Stimulated activated CD8-positive, alpha-beta memory T cell treated with anti-CD3 and anti-CD28 coated beads, Interleukin-15, amount 100 ng/mL, for 24 hours (primary cell): ENCODE results near the gene JAKMIP3.

Source experiments
- DNase-seq: peaks from one replicate; pipeline ENCODE4 v3.0.0-alpha.2; 2020; ENCODE audit warnings: low read depth

The JAKMIP3 gene

GRCh38 chr10:132043861-132044695, 21.7 kb upstream of the JAKMIP3 start:
- DNase-seq: no peak

DNA sequence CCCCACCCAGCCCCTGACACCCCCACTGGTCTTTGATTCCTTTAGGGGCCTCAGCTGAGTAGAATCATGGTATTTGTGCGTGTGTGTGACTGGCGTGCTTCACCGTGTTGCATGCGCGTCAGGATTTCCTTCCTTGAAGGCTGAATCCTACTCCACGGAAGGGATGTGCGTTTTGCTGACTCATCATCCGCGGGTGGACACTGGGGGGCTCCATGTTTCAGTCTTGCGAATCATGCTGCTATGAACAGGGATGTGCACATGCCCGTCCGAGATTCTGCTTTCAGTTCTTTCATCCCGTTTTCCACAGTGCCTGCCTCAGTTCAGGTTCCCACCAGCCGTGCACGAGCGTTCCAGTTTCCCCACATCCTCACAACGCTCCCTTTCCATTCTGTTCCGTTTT, 20.9 kb upstream of the JAKMIP3 start:
- DNase-seq: no peak

DNA sequence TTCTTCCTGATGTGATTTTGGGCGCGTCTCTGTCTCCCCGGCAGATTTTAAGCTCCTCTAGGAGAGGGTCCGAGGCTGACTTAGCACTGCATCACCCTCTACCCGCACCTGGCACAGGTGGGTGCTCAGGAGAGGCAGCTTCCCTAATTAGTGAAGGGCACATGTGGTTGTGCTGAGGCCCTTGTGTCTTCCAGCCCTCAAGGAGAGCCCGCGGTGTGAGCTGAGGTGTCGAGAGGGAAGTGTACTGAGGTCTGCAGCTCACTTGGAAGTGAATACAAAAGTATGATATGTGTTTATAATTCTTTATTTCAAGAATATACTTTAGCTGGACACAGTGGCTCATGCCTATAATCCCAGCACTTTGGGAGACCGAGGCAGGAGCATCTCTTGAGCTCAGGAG, 20.4 kb upstream of the JAKMIP3 start:
- no peak for DNase-seq

GRCh38 chr10:132047575-132048293, 18.0 kb upstream of the JAKMIP3 start:
- no peak for DNase-seq

- DNase-seq: no peak
These were observed 17.5 kb upstream of the JAKMIP3 start for GRCh38 chr10:132048294-132048667.

DNA sequence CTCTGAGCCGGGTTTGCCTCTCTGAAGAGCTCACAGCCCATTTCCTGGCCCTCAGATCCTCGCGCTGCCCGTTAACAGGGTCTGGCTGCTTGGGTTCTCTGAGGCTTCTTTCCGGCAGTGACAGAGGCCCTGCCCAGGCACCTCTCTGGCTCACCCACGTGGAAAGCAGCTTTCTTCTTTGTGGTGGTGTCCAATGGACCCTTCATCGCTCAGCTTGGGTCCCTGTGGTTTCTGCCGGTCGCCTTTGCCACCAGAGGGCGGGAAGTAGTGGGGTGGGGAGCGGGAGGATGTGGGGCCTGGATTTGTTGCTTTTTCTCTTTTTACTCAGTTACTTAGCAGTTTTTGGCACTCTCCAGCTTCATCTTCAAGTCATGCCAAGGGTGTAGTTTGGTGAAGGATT, 15.6 kb upstream of the JAKMIP3 start:
- no peak for DNase-seq

DNA sequence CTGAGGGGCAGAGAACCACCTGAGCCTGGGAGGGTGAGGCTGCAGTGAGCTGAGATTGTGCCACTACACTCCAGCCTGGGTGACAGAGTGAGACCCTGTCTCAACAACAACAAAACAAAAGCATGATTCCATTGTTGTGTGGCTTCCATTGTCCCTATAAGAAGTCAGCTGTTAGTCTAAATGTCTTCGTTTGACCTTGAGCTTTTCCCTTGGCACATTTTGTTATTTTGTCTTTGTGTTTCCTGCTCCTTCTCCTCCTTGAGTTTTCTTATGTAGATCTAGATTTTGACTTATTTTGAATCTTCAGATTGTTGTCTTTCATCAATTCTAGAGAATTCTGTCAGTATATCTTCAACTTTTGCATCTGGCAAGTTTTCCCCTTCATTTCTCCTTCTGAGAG, 13.6 kb upstream of the JAKMIP3 start:
- no peak for DNase-seq

- DNase-seq: no peak
These were observed 11.2 kb upstream of the JAKMIP3 start for GRCh38 chr10:132054564-132054963.

GRCh38 chr10:132055616-132056015, 10.1 kb upstream of the JAKMIP3 start:
- DNase-seq: no peak

DNA sequence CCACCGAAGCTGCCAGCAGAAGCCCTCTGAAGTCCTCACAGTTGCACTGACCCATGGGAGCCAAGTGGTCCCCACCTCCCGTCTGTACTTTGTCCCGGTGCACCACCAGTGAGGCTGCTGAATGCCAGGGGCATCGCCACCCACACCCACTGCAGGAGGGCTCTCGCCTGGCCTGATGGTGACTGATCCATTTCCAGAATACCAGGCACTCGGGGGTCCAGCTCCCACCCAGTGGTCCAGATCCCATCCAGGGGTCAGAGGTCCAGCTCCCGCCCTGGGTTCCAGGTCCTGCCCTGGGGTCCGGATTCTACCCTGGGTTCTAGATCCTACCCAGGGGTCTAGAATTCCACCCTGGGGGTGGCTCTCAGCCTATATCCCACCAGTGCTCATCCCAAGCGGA, 9.1 kb upstream of the JAKMIP3 start:
- DNase-seq: no peak

DNA sequence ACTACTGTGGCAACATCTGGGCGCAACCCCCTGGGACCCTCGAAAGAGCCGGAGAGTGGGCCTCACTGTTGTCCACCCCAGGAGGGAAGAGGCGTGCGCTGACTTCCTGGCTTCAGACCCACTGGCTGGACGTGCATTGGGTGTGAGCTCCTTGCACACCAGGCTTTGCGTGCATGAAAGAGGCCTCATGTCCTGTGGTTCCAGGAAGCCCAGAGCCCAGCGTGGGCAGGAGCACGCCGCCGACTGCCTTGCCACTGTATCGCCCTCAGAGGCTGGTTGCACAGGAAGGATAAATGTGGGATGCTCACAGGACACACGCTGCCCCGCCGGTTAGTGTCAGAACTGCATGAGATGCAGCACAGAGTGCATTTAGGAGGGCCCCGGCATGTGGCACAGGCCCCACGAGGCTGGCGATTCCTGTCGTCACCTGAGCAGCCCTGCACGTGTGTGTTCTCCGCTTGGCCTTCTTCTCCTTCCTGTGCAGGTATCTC, 8.5 kb upstream of the JAKMIP3 start:
- DNase-seq: no peak

GRCh38 chr10:132058111-132058745, 7.5 kb upstream of the JAKMIP3 start:
- no peak for DNase-seq

DNA sequence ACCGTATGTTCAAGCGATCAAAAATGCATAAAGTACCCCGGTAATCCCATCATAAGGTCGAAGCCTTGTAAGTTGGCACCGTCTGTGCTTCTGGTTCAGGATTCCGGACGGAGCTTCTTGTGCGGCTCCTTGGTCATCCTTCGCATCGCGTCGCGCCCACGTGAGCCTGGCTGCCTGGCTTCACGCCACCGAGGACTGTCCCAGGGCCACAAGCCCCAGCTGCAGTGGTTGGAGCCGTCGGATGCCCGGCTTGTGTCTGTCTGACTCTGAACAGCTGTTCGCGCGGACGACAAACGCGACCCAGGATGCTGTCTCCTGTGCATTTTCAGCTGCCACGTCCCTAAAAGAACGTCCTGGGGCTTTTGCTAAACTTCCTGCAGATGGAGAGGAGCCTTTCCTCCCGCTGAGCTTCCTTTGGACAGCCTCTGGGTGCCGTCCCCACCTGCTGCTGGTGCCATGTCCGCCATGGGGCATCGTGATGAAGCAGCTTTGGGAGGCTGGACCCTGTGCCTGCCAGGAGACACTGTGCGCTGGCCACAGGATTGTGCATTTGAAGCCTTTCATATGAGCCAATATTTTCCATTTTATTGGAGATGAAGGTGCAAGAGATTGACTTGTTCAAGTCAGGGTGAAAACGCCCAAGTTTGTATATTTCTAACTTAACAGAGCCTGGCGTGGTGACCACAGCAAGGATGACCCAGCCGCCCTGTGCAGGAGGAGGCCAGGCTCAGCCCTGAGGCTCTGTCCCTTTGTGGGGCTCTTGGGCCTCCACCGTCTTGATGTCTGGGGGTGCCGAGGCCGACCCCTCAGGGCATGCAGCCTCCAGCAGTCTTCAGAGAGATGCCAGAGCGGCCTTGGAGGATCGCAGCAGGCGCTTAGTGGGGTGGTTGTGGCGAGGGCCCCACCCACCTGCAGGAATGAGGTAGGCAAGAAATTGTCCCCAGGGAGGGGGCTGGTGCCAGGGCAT, 6.7 kb upstream of the JAKMIP3 start:
- no peak for DNase-seq

DNA sequence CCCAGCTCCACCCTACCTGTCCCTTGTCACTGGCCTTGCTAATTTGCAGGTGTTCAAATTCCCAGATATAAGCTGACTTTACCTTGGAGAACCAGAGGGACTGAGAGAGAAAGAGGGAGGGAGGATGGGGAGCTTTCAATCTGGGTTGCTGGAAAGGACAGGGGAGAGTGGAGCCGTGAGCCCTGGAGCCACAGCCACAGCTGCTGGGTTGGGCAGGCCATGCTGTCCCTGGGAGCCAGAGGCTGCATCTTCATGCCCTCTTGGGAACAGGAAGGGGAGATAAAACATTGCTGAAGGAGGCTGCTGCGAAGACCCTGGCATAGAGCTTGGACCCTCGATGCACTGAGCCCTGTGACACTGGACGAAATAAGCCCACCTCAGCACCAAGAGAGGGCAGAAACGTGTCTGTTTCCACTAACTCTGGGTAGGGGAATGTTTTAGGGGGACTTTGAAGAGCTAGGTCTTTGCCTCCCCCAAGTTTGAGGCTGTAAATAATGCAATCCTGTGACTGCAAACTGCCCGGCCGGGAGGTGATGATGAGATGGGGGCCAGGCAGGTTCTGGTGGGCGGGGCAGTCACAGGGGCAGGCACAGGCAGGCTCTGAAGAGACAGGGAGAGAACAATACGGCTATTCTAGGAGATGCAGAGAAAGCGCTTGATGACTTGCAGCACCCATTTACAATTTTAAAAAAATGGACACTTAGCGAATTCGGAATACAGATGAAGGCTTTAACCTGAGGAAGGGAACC, 5.8 kb upstream of the JAKMIP3 start:
- DNase-seq: no peak

GRCh38 chr10:132061030-132061429, 4.7 kb upstream of the JAKMIP3 start:
- no peak for DNase-seq

- no peak for DNase-seq
These were observed 4.3 kb upstream of the JAKMIP3 start for GRCh38 chr10:132061465-132061864.

GRCh38 chr10:132062116-132062515, 3.6 kb upstream of the JAKMIP3 start:
- DNase-seq: no peak

DNA sequence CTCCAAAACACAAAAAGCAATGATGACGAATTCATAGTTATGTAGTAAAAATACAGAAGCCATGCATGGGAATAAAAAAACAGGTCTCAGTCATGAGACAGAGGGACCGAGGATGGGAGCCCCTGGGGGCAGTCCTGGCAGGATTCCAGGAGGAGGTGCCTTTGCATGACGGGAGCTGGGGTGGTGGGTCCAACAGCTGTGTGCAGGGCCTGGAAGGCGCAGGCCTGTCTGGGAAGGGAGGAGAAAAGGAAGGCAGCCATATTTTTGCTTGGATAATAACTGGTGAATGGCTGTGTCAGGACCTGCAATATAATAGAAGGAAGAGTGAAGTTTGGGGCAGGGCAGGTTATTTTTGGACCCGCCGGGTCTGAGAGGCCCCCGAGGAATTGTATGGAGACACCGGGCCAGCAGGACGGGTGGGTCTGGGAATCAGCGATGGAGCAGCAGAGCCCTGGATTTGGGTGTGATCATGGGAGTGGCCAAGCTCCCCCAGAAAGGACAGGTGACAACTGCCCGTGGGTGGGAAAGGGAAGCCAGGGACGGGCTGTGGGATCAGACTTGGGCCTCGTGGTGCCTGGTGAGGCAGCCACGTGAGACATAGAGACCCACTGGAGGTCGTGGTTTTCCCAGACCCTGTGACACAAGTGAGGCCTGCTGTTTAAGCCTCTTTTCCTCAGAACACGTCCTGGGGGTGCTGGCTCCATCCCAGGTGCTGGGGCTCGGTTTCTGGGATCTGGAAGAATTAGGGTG, 2.9 kb upstream of the JAKMIP3 start:
- DNase-seq: no peak

DNA sequence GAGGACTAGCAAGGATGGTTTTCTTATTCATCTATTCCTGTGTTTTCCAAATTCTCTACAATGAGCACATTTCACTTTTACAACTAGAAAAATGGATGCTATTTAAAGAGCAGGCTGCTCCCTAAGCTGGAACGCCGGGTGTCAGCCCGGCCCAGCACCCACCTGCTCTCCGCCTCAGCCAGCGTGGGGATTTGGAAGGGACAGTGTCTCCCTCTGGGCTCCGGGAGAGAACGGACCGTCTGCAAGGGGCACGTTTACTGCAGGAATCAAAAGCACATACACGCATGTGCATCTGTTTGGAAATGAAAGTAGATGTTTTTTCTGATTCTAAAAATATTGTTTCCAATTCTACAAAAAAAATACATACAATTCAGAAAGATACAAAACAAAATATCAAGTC, 2.3 kb upstream of the JAKMIP3 start:
- no peak for DNase-seq

DNA sequence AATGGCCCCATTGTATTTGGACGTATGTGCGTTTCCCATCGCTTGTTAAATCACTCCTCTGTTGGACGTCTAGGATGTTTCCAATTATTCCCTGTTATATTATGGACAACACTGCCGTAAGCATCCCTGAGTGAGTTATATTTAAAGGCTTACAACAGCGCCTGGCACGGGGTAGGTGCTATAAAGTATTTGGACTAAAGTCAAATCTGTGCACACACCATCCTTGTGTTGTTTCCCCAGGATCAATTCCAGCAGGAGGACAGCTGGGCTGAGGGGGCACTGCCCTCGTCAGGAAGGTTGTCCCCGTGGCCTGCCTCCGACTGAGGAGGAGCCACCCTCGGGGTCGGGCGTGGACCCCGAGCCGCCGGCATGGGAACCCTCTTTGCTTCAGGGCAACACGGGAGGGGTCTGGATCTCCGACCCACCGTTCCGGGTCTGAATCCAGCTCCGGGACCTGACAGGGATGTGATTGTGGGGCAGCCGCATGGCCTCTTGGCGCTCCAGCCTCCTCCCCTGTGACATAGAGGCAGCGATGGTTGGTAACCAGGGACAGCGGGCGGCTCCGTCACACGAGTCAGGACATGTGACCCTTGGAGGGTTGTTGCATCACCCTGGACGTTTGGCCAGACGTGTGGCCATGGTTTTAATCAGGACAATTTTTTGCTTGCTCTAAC, 1.5 kb upstream of the JAKMIP3 start:
- no peak for DNase-seq
